VCaP (cell line): ENCODE results near the gene SAMD14.

ENCODE experiments used
- H3K27ac ChIP-seq: fragments of 450-650 bp; 2 replicates; pipeline ENCODE4 v1.5.1; 2017
- TF ChIP-seq, protein P1 (sequence below): fragments of 450-650 bp; conservative IDR thresholded peaks from 2 replicates; pipeline ENCODE4 v1.5.1; 2017; ENCODE audit warnings: mild to moderate bottlenecking, moderate library complexity

Gene SAMD14

DNA sequence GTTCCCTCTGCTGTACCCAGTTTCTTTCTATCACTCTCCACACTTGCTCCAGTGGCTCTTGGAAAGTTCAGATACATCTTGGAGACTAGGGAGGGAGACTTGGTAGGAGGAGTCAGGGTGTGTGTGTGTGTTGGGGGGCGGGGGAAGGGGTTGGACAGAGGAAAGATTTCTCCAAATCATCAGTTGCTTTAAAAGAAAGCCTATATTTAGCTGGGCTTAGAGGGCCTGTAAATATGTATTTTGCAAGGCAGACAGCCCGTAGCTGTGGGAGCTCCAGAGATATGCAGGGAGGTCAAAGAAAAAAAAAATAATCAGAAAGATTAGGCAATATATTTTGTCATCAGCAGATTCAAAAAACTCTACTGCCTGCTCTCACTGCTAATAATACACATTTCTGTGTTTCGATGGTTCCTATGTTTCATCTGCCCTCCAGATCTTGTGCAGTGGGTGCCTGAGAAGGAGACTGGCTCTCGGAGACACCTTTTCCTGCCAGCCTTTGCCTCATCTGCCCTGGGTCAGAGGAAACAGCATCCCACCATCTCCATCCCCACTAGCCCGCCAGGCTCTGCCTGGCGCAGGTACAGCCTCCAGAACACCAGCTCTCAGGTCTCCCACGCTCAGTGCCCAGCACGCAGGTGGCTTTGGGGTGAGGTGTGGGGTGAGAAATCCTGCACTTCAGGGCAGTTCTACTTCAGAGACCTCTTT is 25.3 kb upstream of the SAMD14 start:
- no peak overlapping the region for H3K27ac ChIP-seq
- TF ChIP-seq, protein P1, sequence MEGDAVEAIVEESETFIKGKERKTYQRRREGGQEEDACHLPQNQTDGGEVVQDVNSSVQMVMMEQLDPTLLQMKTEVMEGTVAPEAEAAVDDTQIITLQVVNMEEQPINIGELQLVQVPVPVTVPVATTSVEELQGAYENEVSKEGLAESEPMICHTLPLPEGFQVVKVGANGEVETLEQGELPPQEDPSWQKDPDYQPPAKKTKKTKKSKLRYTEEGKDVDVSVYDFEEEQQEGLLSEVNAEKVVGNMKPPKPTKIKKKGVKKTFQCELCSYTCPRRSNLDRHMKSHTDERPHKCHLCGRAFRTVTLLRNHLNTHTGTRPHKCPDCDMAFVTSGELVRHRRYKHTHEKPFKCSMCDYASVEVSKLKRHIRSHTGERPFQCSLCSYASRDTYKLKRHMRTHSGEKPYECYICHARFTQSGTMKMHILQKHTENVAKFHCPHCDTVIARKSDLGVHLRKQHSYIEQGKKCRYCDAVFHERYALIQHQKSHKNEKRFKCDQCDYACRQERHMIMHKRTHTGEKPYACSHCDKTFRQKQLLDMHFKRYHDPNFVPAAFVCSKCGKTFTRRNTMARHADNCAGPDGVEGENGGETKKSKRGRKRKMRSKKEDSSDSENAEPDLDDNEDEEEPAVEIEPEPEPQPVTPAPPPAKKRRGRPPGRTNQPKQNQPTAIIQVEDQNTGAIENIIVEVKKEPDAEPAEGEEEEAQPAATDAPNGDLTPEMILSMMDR, result no peak

DNA sequence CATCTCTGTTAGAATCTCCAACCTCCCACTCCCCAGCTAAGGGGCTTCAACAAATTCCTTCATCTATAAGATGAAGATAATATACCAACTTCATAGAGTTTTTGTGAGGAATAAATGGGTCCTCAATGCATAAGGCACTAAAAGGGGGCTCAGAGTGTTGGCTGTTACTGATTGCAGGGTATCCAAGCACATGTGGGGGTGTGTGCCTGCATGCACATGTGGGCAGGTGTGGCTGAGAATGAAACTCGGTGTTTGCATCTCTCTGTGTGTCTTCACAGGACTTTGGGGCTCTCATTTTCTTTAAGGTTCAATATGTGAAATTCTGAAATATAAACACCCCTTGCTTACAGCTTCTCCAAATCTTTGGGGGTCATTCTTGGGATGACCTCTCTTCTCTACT is 24.6 kb upstream of the SAMD14 start:
- no peak overlapping the region for H3K27ac ChIP-seq
- TF ChIP-seq, protein P1, result no peak

DNA sequence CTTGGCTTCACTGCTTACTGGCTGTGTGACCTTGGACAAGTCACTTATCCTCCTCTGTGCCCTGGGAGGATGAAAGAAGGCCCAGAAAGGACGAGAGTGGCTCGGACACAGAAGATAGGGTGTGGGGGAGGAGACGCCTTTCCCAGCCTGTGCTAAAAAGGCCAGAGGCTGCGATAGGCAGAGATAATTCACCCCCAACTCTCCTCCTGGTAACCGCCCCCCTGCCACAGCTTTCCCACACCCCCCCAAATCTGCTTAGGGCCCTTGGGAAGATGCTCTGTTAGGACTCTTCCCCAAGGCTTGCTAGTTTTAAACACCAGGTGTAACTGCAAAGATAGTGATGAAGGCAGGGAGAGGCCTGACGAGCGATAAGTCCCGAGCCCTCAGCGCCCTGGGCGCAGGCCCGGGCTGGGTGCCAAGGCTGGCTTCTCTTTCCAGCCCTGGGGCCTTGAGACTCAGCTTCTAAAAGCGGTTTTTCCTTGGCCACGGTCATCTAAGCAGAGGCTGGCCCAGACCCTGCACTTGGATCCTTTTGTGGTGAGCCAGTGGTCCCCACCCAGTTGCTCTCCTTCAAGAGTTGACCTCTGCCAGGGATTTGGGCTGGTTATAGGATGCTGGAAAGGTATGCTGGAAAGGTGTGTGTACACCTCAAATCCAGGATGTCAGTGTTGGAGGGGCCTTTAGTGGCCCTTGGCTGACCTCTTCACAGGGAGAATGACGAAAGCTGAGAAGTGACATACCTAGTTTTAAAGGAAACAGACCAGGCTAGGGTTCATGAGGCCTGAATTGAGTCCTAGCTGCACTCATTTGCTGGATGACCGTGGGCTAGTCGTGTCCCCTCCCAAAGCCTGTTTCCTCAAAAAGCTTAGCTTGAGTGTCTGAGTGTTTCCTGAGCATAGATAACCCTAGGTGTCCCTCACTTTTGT is 24.0 kb upstream of the SAMD14 start:
- TF ChIP-seq, protein P1, result no peak
- H3K27ac ChIP-seq, result no peak overlapping the region

GRCh38 chr17:50152736-50153135 is 22.8 kb upstream of the SAMD14 start:
- TF ChIP-seq, protein P1, result no peak
- H3K27ac ChIP-seq, result no peak overlapping the region

GRCh38 chr17:50151937-50152547 is 22.1 kb upstream of the SAMD14 start:
- H3K27ac ChIP-seq, result peak overlapping the region; percentile 86; the same call in 1 of the 2 replicates
- TF ChIP-seq, protein P1, result no peak

DNA sequence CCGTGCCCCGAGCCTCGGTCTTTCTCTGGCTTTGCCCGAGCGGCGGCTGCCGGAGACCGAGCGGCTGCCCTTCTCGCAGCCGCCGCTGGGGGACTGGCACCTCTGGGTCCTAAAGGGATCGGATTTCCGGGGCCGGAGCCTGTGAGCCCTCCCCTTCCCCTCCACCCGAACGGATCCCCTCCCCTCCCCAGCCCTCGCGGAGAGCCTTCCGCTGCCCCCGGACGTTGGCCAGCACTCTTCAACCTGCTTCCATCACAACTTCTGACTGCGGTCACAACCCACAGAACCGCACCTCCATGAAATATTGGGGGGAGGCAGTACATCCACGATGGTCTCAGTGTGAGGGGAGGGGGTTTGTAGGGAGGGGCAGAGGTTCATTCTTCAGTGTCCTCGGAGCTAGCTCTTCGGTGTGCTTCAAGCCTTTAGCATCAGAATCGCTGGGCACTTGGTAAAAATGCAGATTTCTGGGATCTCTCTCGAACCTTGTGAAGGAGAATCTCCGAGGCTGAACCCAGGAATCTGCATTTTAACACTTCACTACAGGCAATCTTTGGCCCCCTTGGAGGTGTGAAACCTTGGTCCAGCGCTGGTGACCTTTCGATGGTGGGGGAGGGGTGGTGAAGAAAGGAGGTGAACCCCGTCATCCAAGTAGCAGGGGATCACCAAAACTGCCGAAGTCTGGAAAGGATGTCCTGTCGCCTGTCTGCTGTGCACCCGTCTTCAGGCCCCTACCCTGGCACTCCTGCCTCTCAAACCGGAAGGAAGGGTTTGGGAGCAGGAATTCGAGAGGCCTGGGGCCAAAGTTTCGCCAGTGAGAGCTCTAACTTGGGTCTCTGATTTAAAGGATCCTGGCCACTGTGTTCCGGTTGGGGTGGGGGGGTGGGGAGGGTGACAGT is 21.3 kb upstream of the SAMD14 start:
- H3K27ac ChIP-seq, result peak overlapping the region; percentile 86
- TF ChIP-seq, protein P1, result peak; percentile 74
